Epithelial cell of prostate (primary cell): ENCODE results near the gene TMEM184C.

Source experiments
- DNase-seq: peaks from one replicate; pipeline ENCODE4 v3.0.0-alpha.2; 2011; ENCODE audit warnings: low read depth, low spot score
- H3K27ac ChIP-seq: fragments of 450-650 bp; 2 replicates; pipeline ENCODE4 v1.5.1; 2017; ENCODE audit warnings: mild to moderate bottlenecking

The TMEM184C gene

GRCh38 chr4:147644471-147644870, 27.3 kb downstream of the TMEM184C start:
- DNase-seq, result no peak
- H3K27ac ChIP-seq, result no peak overlapping the region

- no peak for DNase-seq
- H3K27ac ChIP-seq, result no peak overlapping the region
Measured at GRCh38 chr4:147645099-147645498, 27.9 kb downstream of the TMEM184C start.

DNA sequence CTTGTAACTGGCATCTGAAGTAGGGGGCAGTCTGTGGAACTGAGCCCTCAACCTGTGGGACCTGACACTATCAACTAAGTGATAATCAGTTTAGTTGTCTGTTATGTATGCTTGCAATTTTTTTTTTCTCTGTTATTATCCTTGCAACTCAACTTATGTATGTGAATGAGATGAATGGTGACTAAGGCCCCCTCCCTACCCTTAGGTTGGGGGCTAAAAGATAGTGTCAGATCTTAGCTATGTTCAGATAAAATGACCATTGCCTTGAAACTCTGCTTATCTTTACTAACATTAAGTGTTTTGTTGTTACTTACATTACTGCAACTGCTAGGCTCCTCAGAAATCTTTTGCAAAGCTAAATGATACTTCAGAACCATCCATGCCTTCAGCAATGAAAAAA, 31.5 kb downstream of the TMEM184C start:
- H3K27ac ChIP-seq, result no peak overlapping the region
- no peak for DNase-seq

DNA sequence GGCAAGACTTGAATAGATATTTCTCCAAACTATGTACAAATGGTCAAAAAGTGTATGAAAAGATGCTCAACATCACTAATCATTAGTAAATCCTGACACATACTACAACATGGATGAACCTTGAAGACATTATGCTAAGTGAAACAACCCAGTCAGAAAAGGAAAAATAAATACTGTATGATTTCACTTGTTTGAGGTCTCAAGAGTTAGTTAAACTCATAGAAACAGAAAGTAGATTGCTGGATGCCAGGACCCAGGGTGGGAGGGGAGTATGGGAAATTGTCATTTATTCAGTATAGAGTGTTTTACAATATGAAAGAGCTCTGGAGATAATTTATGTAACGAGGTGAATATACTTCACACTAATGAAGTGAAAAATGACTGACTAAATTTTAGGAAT, 34.4 kb downstream of the TMEM184C start:
- DNase-seq, result no peak
- H3K27ac ChIP-seq, result no peak overlapping the region

DNA sequence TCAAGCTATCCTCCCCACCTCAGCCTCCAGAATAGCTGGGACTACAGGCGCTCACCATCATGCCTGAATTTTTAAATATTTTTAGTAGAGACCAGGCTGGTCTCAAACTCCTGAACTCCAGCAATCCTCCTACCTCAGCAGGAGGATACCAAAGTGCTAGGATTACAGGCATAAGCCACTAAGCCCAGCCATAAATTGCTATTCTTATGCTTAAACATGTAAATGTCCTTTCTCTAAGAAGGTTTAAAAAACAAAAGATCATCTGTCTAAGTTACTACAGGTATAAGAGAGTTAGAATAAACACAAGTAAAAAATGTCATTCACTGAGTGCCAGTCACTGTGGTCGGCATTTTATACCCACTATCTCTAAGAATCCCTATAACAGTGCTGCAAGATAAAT, 38.4 kb downstream of the TMEM184C start:
- H3K27ac ChIP-seq, result no peak overlapping the region
- no peak for DNase-seq

DNA sequence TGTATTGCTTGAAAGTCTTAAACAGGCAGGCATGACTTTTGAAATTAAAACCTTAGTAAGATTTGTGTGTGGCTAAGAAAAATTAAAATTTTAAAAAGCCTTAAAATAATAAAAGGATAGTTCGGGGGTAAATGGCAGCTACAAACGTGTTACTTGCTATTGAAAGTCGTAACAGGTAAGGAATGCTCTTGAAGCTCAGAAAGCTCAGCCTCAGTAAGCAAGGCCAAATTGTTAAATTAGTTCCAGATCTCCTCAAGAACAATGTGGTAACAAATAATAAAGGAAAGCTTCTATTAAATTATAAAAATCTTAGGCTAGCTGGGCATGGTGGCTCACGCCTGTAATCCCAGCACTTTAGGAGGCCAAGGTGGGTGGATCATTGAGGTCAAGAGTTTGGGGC, 41.3 kb downstream of the TMEM184C start:
- H3K27ac ChIP-seq, result no peak overlapping the region

DNA sequence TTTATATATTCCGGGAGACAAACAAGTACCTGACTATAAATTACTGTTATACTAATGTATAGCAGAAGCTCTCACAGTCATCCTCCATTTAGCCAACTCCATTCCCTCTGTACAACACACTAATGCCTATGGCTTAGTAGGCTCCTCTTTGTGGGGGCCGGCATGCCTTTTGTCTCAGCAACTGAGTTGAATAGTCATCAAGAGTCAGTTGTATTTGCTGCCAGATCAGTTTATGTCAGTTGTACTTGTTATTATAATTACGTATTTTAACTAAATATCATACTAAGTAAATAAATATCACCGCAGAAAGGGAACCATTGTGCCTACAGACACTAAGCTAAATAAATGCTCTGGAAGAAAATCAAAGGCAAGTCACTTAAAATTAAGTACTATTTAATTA, 56.9 kb downstream of the TMEM184C start:
- H3K27ac ChIP-seq, result no peak overlapping the region
- no peak for DNase-seq

More for the DNA sequence above, 41.3 kb downstream of the TMEM184C start:
- no peak for DNase-seq

- no peak for DNase-seq
- H3K27ac ChIP-seq, result no peak overlapping the region
Measured at GRCh38 chr4:147674496-147674895, 57.3 kb downstream of the TMEM184C start.

GRCh38 chr4:147678106-147678505, 60.9 kb downstream of the TMEM184C start:
- DNase-seq, result no peak
- no peak overlapping the region for H3K27ac ChIP-seq

- no peak overlapping the region for H3K27ac ChIP-seq
- no peak for DNase-seq
Measured at GRCh38 chr4:147678796-147679549, 61.8 kb downstream of the TMEM184C start.

DNA sequence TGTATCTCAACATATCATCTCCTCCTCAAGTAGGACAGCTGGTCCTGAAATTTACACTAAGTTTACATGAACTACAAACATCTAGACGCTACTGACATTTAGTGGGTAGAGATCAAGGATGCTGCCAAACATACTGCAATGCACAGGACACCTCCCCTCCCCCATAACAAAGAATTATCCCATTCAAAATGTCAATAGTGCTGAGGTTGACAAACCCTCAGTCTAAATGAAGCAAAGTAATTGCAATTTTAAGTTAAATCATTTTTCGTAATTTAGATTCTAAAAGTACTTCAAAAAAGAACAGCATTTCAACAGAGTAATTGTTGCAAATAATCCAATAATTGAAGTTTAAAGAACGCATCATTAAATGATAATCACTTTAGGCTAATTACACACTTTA, 65.6 kb downstream of the TMEM184C start:
- DNase-seq, result no peak
- H3K27ac ChIP-seq, result no peak overlapping the region

- no peak for DNase-seq
- peak overlapping the region; percentile 65 for H3K27ac ChIP-seq
Measured at GRCh38 chr4:147683188-147683591, 66.0 kb downstream of the TMEM184C start.

- H3K27ac ChIP-seq, result peak within 1 kb of the TSS; percentile 65
Measured at GRCh38 chr4:147683717-147684700, 66.8 kb downstream of the TMEM184C start, which contains the start of gene PRMT9. TSS of gene PRMT9 (minus strand) at chr4:147684163. CDS start at chr4:147683987, 176 bp downstream.

DNA sequence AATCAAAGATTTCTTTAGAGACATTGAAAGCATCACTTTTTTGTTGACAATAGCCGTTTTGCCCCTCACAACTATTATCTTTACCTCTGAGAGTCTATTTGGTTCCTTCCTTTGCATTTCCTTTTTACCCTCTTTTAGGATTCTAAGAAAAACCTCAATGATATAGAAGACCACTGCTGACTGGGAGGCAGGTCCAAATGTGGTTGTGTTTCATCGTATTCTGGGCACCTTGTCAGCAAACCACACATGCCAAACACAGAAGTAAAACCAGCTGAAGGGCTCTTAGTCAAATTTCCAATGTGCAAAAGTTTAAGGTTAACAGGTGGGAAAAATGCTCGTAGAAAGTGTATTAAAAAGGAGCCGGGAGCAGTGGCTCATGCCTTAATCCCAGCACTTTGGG, 71.9 kb downstream of the TMEM184C start:
- H3K27ac ChIP-seq, result no peak overlapping the region
- no peak for DNase-seq

More at GRCh38 chr4:147683717-147684700, 66.8 kb downstream of the TMEM184C start, which contains the start of gene PRMT9:
- DNase-seq, result peak; percentile 26

DNA sequence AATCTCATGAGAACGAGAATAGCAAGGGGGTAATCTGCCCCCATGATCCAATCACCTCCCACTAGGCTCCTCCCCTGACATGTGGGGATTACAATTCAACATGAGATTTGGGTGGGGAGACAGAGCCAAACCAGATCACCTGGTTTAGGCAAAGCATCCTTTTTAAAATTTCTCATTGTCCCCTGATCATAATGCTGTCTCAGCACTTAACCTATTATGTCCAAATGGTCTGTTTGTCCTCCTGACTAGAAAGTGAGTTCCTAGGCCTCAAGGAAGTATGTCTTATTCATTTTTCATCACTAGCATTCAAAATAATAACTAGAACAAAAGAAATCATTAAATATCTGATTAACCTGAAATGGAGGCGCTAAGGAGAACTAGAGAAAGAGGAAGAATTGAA, 74.6 kb downstream of the TMEM184C start:
- no peak overlapping the region for H3K27ac ChIP-seq
- DNase-seq, result no peak

GRCh38 chr4:147693218-147693617, 76.0 kb downstream of the TMEM184C start:
- no peak overlapping the region for H3K27ac ChIP-seq
- no peak for DNase-seq

DNA sequence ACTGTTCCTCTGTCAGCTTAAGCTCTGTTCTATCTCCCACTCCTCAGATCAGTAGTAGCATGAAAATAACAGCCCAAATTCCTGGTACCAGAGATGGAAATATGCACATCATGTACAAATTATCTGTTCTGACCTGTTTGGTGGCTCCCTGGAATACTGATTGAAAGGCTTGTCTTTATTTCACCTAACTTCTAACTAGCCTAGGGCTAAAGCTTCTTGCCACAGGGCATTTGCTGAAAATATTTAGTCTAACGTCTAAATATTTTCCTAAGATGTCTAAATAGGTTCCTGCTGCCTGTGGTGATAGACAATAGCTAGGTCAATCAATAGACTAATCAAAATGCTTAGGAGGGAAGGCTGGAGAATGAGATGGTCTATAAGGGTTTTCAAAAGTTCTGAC, 79.7 kb downstream of the TMEM184C start:
- no peak for DNase-seq
- H3K27ac ChIP-seq, result no peak overlapping the region

DNA sequence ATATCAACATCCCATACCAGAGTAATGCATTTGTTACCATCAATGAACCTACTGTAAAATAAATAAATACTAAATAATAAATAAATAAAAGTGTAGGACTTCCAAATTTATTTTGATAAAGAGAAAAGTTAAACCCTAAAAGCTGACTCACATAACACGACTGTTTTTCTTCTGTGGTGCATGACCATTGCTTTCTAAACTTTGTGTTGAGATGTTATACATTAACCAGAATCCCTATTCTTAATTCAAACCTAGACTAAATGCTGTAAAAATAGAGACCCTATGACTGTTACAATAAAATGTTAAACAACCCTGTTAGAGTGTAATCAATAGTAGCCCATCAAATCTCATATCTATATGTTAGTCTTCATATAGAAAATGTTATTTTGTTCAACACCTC, 87.6 kb downstream of the TMEM184C start:
- no peak for DNase-seq
- no peak overlapping the region for H3K27ac ChIP-seq

GRCh38 chr4:147707892-147708672, 90.9 kb downstream of the TMEM184C start:
- no peak for DNase-seq
- no peak overlapping the region for H3K27ac ChIP-seq

DNA sequence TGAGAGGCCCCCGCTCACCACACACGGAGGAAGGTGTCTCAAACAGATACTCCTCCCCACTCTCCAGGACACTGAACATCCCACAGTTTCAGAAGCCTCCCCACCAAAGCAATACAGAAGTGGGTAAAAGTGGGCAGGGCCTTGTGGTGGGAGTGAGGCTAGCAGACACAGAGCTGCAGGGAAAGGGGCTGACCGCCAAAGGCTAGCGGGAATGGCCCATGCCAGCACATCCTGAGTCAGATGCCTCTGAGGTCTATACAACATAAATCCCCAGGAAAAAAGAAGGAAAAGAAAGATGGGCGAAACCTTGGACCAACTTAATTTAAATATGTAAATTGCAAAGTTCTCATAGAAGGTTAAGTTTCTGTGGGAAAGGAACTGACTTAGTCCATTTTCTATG, 92.8 kb downstream of the TMEM184C start:
- no peak overlapping the region for H3K27ac ChIP-seq
- DNase-seq, result no peak
